Progenitor cell of endocrine pancreas (in vitro differentiated cells): ENCODE data around the gene NDST1. TPM values are rescaled to one million over a fixed set of nuclear protein-coding genes. Genes with fewer than 3 reads are reported as not detected.

ENCODE experiments used
- DNase-seq: peaks from one replicate; pipeline ENCODE4 v3.0.0; 2021; ENCODE audit warnings: low spot score; ENCODE audit not compliant: unreplicated experiment
- H3K27ac Mint-ChIP-seq: 2 replicates; pipeline ENCODE4 v1.8.0; 2021; ENCODE audit warnings: mild to moderate bottlenecking, moderate library complexity, mixed read lengths
- H3K27me3 Mint-ChIP-seq: 2 replicates; pipeline ENCODE4 v1.8.0; 2021; ENCODE audit warnings: mixed read lengths
- H3K36me3 Mint-ChIP-seq: 2 replicates; pipeline ENCODE4 v1.8.0; 2022; ENCODE audit warnings: mixed read lengths; ENCODE audit not compliant: insufficient read depth
- H3K4me1 Mint-ChIP-seq: 2 replicates; pipeline ENCODE4 v1.8.0; 2021; ENCODE audit warnings: low read depth, mixed read lengths
- H3K4me3 Mint-ChIP-seq: 2 replicates; pipeline ENCODE4 v1.8.0; 2021; ENCODE audit warnings: low read depth, mild to moderate bottlenecking, moderate library complexity, mixed read lengths
- H3K9me3 Mint-ChIP-seq: 2 replicates; pipeline ENCODE4 v1.8.0; 2021; ENCODE audit warnings: low read depth, mixed read lengths
- total RNA-seq: library from RNA; stranded (reverse); gene quantifications from 2 replicates; pipeline ENCODE4 v1.2.1, GENCODE V29; 2021
- TF ChIP-seq, protein P1 (sequence below): fragments of 200-600 bp; sonication (generic); IDR thresholded peaks from one replicate; pipeline ENCODE4 v1.5.0; 2021; ENCODE audit warnings: antibody characterized with exemption, mild to moderate bottlenecking; ENCODE audit not compliant: unreplicated experiment

The NDST1 gene
- total RNA-seq, 1 donor from 2014 or later = 169 TPM

DNA sequence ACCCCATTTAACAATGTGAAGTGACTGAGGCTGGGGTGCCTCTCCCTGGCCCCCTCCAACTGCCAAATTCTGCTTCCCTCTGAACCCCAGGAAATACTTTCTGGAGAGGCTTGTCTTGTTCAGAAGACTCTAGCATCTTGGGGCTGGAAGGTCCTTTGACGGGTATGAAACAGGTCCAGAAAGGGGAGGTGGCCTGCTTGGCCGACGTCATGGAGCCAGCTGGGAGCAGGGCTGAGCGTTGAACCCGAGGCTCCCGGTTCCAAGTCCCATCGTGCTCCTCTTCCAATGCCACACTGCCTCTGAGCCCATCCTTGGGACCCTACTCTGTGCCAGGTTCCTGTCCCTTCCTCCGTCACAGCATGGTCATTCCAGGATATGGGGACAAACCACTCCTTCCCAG, 46.9 kb downstream of the NDST1 start:
- H3K9me3 Mint-ChIP-seq = no peaks in the 10 kb centered on the region
- TF ChIP-seq, protein P1, sequence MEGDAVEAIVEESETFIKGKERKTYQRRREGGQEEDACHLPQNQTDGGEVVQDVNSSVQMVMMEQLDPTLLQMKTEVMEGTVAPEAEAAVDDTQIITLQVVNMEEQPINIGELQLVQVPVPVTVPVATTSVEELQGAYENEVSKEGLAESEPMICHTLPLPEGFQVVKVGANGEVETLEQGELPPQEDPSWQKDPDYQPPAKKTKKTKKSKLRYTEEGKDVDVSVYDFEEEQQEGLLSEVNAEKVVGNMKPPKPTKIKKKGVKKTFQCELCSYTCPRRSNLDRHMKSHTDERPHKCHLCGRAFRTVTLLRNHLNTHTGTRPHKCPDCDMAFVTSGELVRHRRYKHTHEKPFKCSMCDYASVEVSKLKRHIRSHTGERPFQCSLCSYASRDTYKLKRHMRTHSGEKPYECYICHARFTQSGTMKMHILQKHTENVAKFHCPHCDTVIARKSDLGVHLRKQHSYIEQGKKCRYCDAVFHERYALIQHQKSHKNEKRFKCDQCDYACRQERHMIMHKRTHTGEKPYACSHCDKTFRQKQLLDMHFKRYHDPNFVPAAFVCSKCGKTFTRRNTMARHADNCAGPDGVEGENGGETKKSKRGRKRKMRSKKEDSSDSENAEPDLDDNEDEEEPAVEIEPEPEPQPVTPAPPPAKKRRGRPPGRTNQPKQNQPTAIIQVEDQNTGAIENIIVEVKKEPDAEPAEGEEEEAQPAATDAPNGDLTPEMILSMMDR = no peak
- H3K4me3 Mint-ChIP-seq = no peak overlapping the region
- no peak for DNase-seq
- no peak overlapping the region for H3K27ac Mint-ChIP-seq
- H3K4me1 Mint-ChIP-seq = no peaks in the 10 kb centered on the region
- H3K27me3 Mint-ChIP-seq = no peaks in the 10 kb centered on the region
- H3K36me3 Mint-ChIP-seq = peaks cover 11% of the 10 kb centered on the region

DNA sequence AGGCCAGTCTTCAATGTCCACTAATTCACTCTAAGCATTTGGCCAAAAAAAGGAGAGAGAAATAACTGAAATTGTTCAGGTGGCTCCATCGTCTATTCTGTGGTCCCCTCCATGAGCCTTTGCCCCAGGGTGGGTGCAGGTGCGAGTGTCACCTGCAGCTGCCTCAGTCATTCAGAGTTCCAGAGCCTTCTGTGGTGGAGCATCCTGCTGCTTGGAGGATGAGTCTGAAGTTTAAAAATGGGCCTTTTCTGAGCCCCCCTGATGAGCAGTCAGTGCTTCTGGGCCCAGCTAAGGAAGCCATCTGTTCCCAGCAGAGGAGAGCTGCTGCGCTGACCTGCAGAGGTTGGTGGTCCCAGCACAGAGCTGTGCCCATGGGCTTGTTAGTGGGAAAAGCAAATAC, 48.2 kb downstream of the NDST1 start:
- peaks cover 5% of the 10 kb centered on the region for H3K36me3 Mint-ChIP-seq
- peaks cover 2% of the 10 kb centered on the region for H3K4me1 Mint-ChIP-seq
- H3K4me3 Mint-ChIP-seq = no peak overlapping the region
- H3K27ac Mint-ChIP-seq = no peak overlapping the region
- H3K9me3 Mint-ChIP-seq = no peaks in the 10 kb centered on the region
- H3K27me3 Mint-ChIP-seq = no peaks in the 10 kb centered on the region
- TF ChIP-seq, protein P1 = no peak
- no peak for DNase-seq

DNA sequence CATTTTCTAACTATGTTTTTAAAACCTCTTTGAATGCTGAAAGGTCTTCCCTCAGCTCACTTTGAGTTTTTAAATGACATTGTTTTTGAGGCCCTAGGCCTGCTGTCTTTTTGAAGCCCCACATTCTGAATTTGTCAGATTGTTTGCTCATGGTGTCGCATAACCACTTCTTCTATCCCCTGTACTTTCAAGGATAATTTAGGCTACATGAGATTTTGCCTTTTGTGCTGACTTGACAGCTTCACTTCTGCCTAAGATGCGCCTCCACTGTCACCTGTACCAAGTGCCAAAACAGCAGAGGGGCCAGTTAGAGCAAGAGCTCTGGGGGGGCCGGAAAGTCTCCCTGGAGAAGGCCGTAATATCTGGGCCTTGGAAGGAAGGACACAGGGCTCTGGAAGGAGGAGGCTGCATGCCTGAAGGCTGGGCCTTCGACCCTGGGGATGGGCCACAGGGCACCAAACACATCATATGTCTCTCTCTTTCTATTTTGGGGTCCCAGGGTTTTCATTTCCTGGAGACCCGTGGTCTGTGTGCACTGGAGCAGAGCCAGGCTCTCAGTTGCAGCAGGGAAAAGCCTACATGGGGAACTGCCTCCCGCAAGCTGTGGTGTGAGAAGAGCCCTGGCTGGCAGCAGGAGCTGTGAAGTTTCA, 49.1 kb downstream of the NDST1 start:
- TF ChIP-seq, protein P1 = no peak
- no peak overlapping the region for H3K4me3 Mint-ChIP-seq
- no peak for DNase-seq
- H3K27me3 Mint-ChIP-seq = no peaks in the 10 kb centered on the region
- H3K9me3 Mint-ChIP-seq = no peaks in the 10 kb centered on the region
- peaks cover 2% of the 10 kb centered on the region for H3K4me1 Mint-ChIP-seq
- peaks cover 1% of the 10 kb centered on the region for H3K36me3 Mint-ChIP-seq
- H3K27ac Mint-ChIP-seq = no peak overlapping the region

DNA sequence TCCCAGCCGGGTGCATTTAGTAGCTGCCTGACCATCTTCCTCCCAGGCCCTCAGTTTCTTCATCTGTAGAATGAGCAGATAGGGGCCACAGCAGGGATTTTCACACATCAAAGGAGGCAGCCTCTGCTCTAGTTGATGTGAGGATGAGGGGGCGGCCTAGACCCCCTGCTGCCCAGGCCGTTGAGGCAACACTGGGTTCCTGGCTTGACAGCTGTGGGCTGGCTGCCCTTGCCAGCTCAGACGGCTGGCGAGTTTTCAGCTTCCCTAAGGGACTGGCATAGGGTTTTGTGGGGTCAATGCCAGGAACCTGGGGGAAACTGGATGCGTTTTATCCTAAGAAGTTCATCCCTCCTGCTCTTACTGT, 49.6 kb downstream of the NDST1 start:
- Mint-ChIP-seq H3K4me3 (no peak overlapping the region), H3K36me3 (peaks cover 1% of the 10 kb centered on the region), H3K27me3 (no peaks in the 10 kb centered on the region), H3K9me3 (no peaks in the 10 kb centered on the region), H3K27ac (no peak overlapping the region), H3K4me1 (peaks cover 2% of the 10 kb centered on the region)
- no peak for DNase-seq
- TF ChIP-seq, protein P1 = no peak

DNA sequence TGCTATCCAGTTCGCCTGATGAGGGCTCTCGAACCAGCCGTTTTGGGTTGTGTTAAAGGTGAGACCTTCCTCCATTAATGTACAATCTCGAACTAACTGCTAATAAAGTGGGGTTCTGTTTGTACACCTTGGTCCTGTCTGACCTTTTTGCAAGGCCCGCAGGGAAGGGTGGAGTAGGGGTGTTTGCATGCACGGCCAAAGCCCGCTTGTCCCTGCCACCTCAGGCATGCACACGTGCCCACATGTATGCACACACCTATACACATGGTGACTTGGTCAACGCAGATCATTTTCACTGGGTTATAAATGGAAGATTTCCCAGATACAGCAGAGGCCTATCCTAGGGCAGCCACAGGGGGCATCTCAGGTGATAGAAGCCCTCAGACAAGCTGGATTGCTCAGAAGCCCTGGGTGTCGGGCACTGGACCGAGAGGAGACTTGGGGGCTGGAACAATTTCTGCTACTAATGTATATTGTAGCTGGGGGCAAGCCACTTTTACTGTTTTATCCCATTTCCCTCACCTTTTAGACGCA, 50.2 kb downstream of the NDST1 start:
- DNase-seq = no peak
- TF ChIP-seq, protein P1 = no peak
- Mint-ChIP-seq H3K27me3 (no peaks in the 10 kb centered on the region), H3K36me3 (peaks cover 2% of the 10 kb centered on the region), H3K4me1 (peaks cover 2% of the 10 kb centered on the region), H3K4me3 (no peak overlapping the region), H3K9me3 (peaks cover 4% of the 10 kb centered on the region), H3K27ac (no peak overlapping the region)
